Amniotic stem cell (primary cell): Measurements from ENCODE around the gene TYROBP.
A peak's percentile ranks its signal among the peaks of the same experiment; 100 is the strongest.
"Not testable (repeated sequence)": the region's sequence is repeated elsewhere in the genome, so short reads cannot be mapped to it uniquely, and the experiment has no call there.

Experiments used
- DNase-seq: peaks from one replicate; lab custom pipeline; 2025; lab: John Stamatoyannopoulos, UW

TYROBP gene

DNA sequence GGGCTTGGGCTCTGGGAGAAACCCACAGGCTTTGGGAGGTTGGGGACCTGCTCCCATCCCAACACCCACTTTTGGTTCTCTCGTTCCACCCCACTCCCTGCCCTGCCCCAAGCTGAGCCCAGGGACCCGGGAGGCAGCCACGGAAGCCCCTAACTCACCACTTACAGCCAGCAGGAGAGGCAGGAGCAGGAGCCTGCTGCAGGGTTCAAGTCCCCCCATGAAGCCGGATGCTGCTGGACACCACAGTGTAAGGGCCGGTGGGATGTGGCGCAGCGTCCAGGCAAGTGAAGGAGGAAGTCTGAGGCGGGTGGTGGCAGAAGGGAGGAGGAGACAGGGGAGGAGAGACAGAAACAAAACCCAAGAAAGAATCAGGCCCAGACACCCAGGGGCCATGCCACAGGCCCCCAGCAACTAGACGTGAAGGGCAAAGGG is at the start of gene TYROBP:
TSS of gene TYROBP (minus strand) at position 286 of the 432 bp plus-strand sequence. CDS start at position 219, 67 bp downstream.
- no peak for DNase-seq

- DNase-seq: not testable (repeated sequence)
Observed at GRCh38 chr19:35957411-35957810, 49.3 kb upstream of the TYROBP start.

GRCh38 chr19:35955881-35956634 is 48.0 kb upstream of the TYROBP start:
- no peak for DNase-seq

DNA sequence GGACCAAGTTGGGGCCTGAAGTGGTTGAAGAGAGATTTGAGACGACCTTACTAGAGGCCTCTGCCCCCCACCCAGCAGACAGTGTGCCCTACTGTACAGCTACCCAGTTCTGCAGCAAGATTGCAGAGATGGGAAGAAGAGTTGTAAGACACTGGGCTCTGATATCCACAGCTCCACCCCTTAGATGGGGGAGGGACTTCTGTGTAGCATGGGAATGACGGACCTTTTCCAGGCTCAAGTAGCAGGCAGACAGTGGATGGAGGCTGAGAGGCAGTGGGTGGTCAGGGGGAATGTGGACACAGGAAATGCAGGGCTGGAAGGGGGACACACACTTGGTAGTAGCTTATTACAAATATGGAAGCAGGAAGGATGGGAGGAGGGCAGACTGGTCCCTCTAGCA is 41.0 kb upstream of the TYROBP start:
- no peak for DNase-seq

GRCh38 chr19:35946203-35946602 is 38.1 kb upstream of the TYROBP start:
- no peak for DNase-seq

- DNase-seq: no peak
Observed at GRCh38 chr19:35945121-35945790, 37.2 kb upstream of the TYROBP start.

GRCh38 chr19:35944556-35944955 is 36.5 kb upstream of the TYROBP start:
- DNase-seq: no peak

DNA sequence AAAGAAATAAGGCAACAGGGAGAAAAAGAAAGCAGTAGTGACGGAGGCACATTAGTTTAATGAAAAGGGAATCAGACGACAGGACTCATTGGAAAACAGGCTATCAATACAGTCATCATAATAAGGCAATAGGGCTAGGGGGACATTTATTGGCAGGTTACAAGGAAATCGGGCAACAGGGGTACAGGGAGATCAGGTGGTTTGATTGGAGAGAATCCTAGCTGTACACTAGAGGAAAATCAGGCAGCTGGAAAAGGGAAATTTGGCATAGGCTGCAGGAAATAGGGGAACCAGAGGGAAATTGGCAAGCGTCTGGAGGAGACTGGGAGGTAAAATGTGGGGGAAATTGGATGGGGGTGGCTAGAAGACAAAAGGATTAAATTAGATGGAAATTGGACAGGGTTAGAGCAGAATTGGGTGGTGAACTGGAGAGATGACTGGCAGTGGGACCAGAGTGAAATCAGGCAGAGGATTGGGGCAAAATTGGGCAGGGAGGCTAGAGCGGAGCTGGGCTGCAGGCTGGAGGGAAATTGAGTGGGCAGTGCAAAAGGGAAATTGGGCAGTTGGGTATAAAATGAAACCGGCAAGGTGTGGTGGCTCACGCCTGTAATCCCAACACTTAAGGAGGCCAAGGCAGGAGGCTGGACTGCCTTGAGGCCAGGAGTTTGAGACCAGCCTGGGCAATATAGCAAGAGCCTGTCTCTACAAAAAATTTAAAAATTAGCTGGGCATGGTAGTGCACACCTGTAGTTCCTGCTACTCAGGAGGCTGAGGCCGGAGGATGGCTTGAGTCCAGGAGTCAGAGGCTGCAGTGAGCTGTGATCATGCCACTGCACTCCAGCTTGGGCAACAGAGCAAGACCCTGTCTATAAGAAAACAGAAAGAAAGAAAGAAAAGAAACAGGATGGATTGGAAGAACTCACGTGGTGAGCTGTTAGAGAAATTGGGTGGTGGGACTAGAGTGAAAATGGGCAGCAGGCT is 35.5 kb upstream of the TYROBP start:
- no peak for DNase-seq

- DNase-seq: no peak
Observed at GRCh38 chr19:35942235-35942634, 34.1 kb upstream of the TYROBP start.

GRCh38 chr19:35940839-35941238 is 32.7 kb upstream of the TYROBP start:
- DNase-seq: no peak

DNA sequence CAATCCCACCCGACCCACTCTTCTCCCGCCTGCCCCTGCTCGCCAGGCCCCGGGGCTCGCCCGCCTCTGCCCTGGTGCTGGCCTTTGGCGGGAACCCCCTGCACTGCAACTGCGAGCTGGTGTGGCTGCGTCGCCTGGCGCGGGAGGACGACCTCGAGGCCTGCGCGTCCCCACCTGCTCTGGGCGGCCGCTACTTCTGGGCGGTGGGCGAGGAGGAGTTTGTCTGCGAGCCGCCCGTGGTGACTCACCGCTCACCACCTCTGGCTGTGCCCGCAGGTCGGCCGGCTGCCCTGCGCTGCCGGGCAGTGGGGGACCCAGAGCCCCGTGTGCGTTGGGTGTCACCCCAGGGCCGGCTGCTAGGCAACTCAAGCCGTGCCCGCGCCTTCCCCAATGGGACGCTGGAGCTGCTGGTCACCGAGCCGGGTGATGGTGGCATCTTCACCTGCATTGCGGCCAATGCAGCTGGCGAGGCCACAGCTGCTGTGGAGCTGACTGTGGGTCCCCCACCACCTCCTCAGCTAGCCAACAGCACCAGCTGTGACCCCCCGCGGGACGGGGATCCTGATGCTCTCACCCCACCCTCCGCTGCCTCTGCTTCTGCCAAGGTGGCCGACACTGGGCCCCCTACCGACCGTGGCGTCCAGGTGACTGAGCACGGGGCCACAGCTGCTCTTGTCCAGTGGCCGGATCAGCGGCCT is 32.1 kb upstream of the TYROBP start:
- no peak for DNase-seq

DNA sequence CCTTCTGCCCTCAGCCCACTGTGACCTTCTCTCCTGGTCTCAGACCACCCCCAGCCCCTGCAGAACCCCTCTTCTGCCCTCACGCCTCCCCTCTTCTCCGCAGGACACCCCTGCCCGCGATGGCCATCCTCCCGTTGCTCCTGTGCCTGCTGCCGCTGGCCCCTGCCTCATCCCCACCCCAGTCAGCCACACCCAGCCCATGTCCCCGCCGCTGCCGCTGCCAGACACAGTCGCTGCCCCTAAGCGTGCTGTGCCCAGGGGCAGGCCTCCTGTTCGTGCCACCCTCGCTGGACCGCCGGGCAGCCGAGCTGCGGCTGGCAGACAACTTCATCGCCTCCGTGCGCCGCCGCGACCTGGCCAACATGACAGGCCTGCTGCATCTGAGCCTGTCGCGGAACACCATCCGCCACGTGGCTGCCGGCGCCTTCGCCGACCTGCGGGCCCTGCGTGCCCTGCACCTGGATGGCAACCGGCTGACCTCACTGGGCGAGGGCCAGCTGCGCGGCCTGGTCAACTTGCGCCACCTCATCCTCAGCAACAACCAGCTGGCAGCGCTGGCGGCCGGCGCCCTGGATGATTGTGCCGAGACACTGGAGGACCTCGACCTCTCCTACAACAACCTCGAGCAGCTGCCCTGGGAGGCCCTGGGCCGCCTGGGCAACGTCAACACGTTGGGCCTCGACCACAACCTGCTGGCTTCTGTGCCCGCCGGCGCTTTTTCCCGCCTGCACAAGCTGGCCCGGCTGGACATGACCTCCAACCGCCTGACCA is 31.4 kb upstream of the TYROBP start:
- no peak for DNase-seq

DNA sequence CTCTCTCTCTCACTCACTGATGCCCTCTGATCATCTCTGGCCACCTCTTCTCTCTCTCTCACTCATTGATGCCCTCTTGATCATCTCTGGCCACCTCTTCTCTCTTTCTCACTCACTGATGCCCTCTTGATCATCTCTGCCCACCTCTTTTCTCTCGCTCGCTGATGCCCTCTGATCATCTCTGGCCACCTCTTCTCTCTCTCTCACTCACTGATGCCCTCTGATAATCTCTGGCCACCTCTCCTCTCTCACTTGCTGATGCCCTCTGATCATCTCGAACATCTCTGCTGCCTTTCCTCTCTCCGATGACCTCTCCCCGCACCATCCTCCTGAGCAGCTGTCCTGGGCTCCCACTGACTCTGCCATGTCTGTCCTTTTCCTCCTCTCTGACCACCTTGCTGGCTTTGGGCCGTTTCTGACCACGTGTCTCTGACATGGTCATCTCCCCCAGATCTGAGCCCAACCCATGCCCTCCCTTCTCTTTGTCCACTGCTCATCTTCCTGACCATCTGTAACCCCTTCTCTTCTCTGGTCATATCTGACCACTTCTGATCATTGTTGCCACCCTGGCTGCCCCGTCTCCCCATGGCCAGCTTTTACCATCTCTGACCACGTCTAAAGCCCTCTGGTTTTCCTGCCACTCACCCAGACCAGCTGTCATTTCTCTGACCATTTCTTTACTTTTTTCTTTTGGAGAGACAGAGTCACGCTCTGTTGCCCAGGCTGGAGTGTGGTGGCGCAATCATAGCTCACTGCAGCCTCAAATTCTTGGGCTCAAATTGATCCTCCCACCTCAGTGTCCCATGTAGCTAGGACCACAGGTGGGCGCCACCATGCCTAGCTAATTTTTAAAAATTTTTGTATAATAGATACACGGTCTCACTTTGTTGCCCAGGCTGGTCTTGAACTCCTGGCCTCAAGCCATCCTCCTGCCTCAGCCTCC is 30.5 kb upstream of the TYROBP start:
- no peak for DNase-seq

GRCh38 chr19:35937345-35938281 is 29.5 kb upstream of the TYROBP start:
- no peak for DNase-seq

GRCh38 chr19:35936738-35937268 is 28.7 kb upstream of the TYROBP start:
- DNase-seq: no peak

GRCh38 chr19:35935911-35936737 is 28.0 kb upstream of the TYROBP start, which contains the start of gene LRFN3:
TSS of gene LRFN3 (plus strand) at chr19:35936374. CDS start at chr19:35939426, 3,052 bp downstream.
- DNase-seq: peak; percentile 49

DNA sequence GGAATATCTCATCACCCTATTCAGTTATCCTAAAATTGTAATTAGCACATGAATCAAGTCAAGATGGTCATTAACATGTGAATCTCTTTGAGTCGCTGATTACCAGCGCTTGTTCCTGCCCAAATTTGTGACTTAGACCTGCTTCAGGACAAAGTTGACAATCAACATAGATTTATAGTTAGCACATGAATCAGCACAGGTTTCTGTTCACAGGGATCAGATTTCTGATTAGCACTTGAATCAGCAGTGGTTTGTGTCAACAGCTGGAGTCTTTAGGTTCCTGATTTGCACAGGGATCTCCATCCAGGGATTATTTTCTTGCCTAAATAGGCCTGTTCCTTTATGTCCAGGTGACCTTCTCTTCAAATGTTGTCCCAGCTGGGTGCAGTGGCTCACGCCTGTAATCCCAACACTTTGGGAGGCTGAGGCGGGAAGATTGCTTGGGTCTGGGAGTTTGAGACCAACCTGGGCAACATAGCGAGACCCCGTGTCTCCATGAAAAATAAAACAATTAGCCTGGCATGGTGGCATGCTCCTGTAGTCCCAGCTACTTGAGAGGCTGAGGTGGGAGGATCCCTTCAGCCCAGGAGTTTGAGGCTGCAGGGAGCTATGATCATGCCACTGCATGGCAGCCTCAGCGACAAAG is 24.3 kb upstream of the TYROBP start:
- DNase-seq: no peak
